HG03108 (cell line): ENCODE measurements around the gene NDUFS6.
"Not testable (repeated sequence)": the region's sequence is repeated elsewhere in the genome, so short reads cannot be mapped to it uniquely, and the experiment has no call there.

ENCODE experiments used
- ATAC-seq: cut with Tn5 transposase; IDR thresholded peaks from one replicate; pipeline ENCODE4 v1.9.1; 2021; ENCODE audit warnings: moderate library complexity; ENCODE audit not compliant: unreplicated experiment

Gene NDUFS6

GRCh38 chr5:1781726-1782384, 19.4 kb upstream of the NDUFS6 start:
- ATAC-seq: no peak

- ATAC-seq: peak; percentile 11
Observed at GRCh38 chr5:1782385-1783215, 18.6 kb upstream of the NDUFS6 start.

- ATAC-seq: peak; percentile 82
Observed at GRCh38 chr5:1783216-1783554, 18.0 kb upstream of the NDUFS6 start.

GRCh38 chr5:1784197-1785050, 16.8 kb upstream of the NDUFS6 start:
- no peak for ATAC-seq

GRCh38 chr5:1785062-1785461, 16.1 kb upstream of the NDUFS6 start:
- ATAC-seq: no peak

- no peak for ATAC-seq
Observed at GRCh38 chr5:1785984-1786383, 15.2 kb upstream of the NDUFS6 start.

GRCh38 chr5:1786621-1787471, 14.4 kb upstream of the NDUFS6 start:
- ATAC-seq: no peak

GRCh38 chr5:1787472-1788047, 13.6 kb upstream of the NDUFS6 start:
- ATAC-seq: no peak

- ATAC-seq: no peak
Observed at GRCh38 chr5:1788200-1788599, 13.0 kb upstream of the NDUFS6 start.

GRCh38 chr5:1788828-1789227, 12.4 kb upstream of the NDUFS6 start:
- ATAC-seq: no peak

- ATAC-seq: not testable (repeated sequence)
Observed at GRCh38 chr5:1789438-1789833, 11.8 kb upstream of the NDUFS6 start.

- ATAC-seq: no peak
Observed at GRCh38 chr5:1789834-1790471, 11.3 kb upstream of the NDUFS6 start.

GRCh38 chr5:1791176-1791575, 10.0 kb upstream of the NDUFS6 start:
- no peak for ATAC-seq

- ATAC-seq: peak; percentile 90
Observed at GRCh38 chr5:1792842-1793266, 8.4 kb upstream of the NDUFS6 start.

- ATAC-seq: no peak
Observed at GRCh38 chr5:1793301-1793740, 7.9 kb upstream of the NDUFS6 start.

GRCh38 chr5:1793966-1794900, 7.0 kb upstream of the NDUFS6 start:
- ATAC-seq: no peak

- no peak for ATAC-seq
Observed at GRCh38 chr5:1794901-1795290, 6.3 kb upstream of the NDUFS6 start.

GRCh38 chr5:1795506-1795905, 5.7 kb upstream of the NDUFS6 start:
- ATAC-seq: no peak

GRCh38 chr5:1795931-1796330, 5.3 kb upstream of the NDUFS6 start:
- no peak for ATAC-seq
